ENCODE results near the gene MAGI2. TPM values are rescaled to one million over a fixed set of nuclear protein-coding genes. Genes with fewer than 3 reads are reported as not detected.

Gene MAGI2
- total RNA-seq, 1 donor from 2014 or later = 6.3 TPM

DNA sequence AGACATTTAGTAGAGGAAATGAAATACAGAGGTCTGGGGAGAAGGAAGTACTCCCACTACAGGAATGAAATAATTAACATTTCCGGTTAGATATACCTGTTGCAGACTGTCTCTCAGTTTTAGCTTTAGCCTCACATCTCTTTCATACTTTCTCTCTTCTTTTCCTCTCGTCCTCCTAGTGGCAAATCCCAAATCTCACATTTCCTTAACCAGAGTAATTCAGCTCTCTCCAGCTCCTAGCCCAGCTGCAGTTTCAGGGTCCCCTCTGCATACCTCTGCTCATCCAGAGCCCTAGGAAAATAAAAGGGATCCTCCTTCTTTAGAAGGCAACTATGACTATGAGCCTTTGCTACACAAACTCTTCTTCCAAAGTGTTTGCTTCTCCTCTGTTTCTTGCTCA is 1011.7 kb downstream of the MAGI2 start:
- intact Hi-C loops (cut with DNase I) = no loop called here
- DNase-seq (ENCODE audit: low spot score) = no peak

- intact Hi-C loops (cut with DNase I) = no loop called here
- no peak for DNase-seq (ENCODE audit: low spot score)
Observed at GRCh38 chr7:78438433-78438832, 1015.0 kb downstream of the MAGI2 start.

GRCh38 chr7:78437118-78437517 is 1016.3 kb downstream of the MAGI2 start:
- intact Hi-C loops (cut with DNase I) = no loop called here
- DNase-seq (ENCODE audit: low spot score) = no peak

- intact Hi-C loops (cut with DNase I) = no loop called here
- DNase-seq (ENCODE audit: low spot score) = no peak
Observed at GRCh38 chr7:78435355-78435754, 1018.1 kb downstream of the MAGI2 start.

DNA sequence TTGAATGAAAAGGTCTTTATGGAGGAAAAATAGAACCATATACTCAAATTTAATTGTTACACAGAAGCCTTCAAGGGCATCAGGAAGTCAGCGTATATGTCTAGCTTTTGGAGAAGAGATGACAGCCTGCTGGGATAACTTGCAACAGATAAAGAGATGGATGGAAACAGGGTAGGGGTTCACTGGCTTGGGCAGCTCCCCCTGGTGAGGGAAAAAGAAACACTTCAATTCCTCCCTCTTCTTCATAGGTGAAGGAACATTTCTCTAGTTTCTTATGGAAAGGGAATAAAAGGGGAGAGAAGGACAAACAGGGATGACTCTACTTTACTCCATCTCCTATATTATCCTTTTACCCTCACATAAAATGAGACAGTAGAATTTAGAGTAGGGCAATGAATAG is 1019.2 kb downstream of the MAGI2 start:
- intact Hi-C loops (cut with DNase I) = no loop called here
- no peak for DNase-seq (ENCODE audit: low spot score)

GRCh38 chr7:78433421-78433820 is 1020.0 kb downstream of the MAGI2 start:
- intact Hi-C loops (cut with DNase I) = no loop called here
- DNase-seq (ENCODE audit: low spot score) = no peak

DNA sequence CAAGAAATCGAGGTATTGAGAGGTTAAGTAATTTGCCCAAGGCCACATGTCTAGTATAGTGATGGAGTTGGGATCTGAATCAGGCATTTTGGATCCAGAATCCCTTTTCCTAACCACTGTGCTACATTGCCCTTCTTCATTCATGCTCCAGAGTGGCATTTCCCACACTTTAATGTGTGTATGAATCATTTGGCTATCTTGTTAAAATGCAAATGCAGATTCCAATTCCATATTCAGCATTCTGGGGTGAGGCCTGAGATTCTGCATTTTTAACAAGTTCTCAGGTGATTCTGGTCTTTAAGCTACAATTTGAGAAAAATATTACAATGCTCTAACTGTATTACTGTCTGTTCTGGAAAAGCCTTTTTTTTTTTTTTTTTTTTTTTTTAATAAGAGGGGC is 1023.6 kb downstream of the MAGI2 start:
- intact Hi-C loops (cut with DNase I) = no loop called here
- DNase-seq (ENCODE audit: low spot score) = no peak

- no peak for DNase-seq (ENCODE audit: low spot score)
- intact Hi-C loops (cut with DNase I) = no loop called here
Observed at GRCh38 chr7:78427209-78427608, 1026.3 kb downstream of the MAGI2 start.

GRCh38 chr7:78420001-78420400 is 1033.5 kb downstream of the MAGI2 start:
- intact Hi-C loops (cut with DNase I) = no loop called here
- no peak for DNase-seq (ENCODE audit: low spot score)

DNA sequence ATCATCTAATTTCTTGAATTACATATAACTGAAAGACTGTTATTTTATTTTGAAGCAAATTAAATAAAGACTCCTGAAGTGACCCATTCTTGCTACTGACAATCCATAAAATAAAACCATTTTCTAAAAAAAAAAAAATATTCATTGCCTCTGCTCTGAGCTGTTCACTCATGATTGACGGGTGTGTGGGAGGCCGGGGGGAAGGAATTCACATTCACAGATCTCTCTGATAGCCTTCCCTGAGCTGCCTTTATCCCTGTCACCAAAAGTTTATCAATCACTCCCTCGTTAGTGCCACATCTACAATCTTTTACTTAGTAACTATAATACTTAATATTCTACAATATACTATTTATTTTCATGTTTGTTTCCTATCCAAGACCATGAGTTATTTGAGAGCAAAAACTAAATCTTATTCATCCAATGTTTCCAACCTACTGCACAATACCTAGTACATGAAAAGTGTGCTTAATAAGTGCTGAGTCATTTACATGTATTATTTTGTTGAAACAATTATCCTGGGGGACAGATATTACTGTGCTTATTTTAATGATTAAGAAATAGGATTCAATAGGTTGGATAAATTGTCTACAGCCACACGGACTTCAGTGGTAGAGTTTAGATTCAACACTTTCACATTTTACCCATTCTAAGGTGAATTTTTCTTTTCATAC is 1036.2 kb downstream of the MAGI2 start:
- DNase-seq (ENCODE audit: low spot score) = no peak
- intact Hi-C loops (cut with DNase I) = no loop called here

DNA sequence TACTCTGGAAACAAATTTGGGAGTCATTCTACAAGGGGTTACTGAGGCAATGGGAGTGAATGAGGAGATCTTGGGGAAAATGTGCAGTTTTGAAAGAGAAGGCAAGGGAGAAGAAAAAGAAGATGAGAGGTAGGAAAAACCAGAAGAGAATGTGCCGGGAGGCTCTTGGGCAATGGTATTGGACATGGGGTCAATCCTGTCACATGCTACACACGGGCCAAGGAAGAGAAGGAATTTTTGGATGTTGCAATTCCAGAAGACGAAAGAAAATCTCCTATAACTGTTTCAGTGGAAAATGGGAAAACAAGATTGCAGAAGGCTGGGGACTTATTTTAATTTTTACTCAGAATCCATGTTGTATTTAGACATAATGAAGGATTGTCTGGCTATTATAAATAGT is 1039.9 kb downstream of the MAGI2 start:
- intact Hi-C loops (cut with DNase I) = no loop called here
- no peak for DNase-seq (ENCODE audit: low spot score)

DNA sequence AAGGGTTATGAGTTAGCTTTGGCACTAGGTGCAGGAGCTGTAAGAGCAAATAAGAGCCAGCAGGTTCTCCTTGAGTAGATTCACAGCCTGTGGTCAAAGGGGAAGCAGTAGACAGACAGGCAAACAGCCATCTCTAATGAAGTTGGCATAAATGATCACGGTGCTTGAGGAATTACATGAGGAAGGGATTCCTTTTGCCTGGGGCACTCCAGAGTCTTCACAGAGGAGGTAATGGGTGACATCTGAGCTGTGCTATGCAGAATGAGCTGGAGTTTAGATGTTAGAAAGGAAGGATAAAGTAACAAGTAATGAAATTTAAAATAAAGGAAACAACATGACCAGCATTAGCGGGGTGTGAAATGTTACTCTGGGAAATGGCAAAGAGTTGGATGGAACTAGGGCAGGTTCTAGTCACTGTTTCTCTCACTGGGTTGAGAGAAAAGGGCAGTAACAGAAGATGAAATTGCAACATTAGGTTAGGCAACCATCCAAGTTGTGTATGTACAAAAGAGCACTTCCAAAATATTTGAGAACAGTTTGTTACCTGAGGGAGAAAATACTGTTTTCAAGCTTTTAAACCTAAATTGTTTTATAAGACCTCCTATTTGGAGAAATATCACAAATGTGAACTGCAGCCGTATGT is 1041.1 kb downstream of the MAGI2 start:
- intact Hi-C loops (cut with DNase I) = no loop called here
- no peak for DNase-seq (ENCODE audit: low spot score)

DNA sequence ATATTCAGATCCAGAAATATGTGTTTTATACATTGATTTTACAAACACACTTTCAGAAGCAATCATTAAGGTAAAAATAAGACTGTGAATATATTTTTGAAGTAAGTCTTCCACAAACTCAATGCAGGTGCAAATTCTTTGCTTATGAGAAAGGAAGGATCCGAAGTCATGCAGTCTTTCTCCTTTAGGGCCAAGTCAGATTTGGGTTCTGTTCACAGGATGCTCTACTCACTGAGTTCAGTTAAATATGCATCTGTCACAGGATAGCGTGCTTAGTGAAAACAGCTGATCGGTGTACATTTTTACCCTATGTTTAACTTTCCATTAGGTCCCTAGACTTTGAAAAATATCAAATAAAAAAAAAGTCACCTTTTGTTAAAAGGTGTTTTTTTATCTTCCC is 1046.4 kb downstream of the MAGI2 start:
- no peak for DNase-seq (ENCODE audit: low spot score)
- intact Hi-C loops (cut with DNase I) = no loop called here

DNA sequence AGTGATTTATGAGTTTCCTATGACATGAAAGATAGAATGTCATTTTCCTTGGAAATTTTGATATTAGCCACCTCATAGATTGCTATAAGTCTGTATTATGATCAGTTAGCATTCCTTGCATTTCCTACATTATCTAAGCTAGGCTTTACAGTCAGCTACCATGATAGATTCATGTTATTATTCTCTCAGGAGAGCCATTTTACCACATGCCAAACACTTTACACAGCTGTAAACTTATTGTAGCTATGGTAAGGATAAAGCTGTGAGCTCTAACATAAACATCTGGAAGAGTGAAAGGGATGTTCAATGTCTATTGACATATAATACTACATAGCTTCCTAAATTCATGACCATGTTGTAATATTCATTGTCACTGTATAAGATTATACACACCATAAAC is 1046.9 kb downstream of the MAGI2 start:
- intact Hi-C loops (cut with DNase I) = no loop called here
- DNase-seq (ENCODE audit: low spot score) = no peak

DNA sequence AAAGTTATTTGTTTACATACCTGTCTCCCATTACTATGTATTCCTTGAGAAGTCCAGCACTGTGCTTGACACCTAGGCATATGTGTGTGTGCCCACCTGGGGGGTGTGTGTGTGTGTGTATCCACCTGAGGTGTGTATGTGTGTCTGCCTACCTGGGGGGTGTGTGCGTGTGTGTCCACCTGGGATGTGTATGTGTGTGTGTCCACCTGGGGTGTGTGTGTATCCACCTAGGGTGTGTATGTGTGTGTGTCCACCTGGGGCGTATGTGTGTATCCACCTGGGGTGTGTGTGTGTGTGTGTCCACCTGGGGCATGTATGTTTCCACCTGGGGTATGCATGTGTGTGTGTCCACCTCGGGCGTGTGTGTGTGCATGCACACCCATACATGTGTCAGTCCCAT is 1051.4 kb downstream of the MAGI2 start:
- intact Hi-C loops (cut with DNase I) = no loop called here
- no peak for DNase-seq (ENCODE audit: low spot score)

GRCh38 chr7:78400038-78400437 is 1053.4 kb downstream of the MAGI2 start:
- intact Hi-C loops (cut with DNase I) = no loop called here
- no peak for DNase-seq (ENCODE audit: low spot score)

GRCh38 chr7:78399033-78399769 is 1054.3 kb downstream of the MAGI2 start:
- intact Hi-C loops (cut with DNase I) = no loop called here
- no peak for DNase-seq (ENCODE audit: low spot score)

DNA sequence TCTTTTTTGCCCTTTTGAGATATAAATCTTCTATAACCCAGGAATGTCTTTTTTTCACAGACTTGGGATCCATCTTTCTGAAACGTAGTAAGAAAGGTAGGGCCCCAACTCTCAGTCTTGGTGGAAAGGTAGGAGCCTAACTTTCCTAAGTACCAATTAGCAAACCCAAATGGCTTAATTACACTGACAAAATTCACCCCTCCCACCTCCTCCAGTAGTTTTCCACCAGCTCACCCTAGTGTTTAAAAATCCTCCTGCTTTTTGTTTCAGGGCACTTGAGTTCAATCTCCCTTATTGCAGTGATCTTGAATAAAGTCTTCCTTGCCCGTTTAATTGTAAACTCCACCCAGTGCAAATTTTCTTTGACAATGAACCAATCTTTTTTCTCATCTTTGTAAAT is 1054.9 kb downstream of the MAGI2 start:
- no peak for DNase-seq (ENCODE audit: low spot score)
- intact Hi-C loops (cut with DNase I) = no loop called here

DNA sequence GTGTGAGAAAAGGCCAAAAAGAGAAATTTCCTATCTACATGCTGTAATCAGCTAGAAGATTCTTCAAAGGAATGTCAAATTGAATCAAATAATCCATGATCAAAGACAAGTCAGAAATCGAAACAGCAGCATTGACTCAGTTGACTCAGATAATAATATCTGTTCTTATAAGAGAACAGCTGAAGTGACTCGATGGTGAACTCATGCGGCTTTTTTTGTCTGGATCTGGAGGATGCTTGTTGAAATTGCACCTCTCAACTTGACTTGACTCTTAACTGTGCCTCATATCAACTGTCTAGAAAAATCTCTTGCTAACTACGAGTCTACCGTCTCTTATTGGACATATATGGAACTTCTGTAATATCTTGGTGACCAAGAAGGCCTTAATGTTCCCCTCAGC is 1055.4 kb downstream of the MAGI2 start:
- no peak for DNase-seq (ENCODE audit: low spot score)
- intact Hi-C loops (cut with DNase I) = no loop called here

DNA sequence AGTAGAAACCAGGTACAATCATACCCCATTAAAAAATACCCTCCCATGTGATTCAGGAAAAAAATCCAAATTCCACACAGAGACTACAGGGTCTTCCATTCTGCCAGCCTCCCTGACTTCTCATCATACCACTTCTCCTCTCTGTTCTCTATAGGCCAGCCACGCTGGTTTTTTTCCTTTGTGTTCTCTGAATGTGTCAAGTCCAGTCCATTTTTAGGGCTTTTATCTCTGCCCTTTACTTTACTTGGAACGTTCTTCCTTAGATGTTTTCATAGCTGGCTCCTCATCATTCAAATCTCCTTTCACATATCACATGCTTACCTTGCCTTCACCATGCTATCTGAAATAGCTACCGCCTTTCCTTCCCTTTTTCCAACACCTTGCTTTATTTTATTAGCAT is 1057.3 kb downstream of the MAGI2 start:
- intact Hi-C loops (cut with DNase I) = no loop called here
- DNase-seq (ENCODE audit: low spot score) = no peak
